ENCODE results near the gene KBTBD12.
"Not testable (repeated sequence)": the region's sequence is repeated elsewhere in the genome, so short reads cannot be mapped to it uniquely, and the experiment has no call there.

KBTBD12 gene, protein sequence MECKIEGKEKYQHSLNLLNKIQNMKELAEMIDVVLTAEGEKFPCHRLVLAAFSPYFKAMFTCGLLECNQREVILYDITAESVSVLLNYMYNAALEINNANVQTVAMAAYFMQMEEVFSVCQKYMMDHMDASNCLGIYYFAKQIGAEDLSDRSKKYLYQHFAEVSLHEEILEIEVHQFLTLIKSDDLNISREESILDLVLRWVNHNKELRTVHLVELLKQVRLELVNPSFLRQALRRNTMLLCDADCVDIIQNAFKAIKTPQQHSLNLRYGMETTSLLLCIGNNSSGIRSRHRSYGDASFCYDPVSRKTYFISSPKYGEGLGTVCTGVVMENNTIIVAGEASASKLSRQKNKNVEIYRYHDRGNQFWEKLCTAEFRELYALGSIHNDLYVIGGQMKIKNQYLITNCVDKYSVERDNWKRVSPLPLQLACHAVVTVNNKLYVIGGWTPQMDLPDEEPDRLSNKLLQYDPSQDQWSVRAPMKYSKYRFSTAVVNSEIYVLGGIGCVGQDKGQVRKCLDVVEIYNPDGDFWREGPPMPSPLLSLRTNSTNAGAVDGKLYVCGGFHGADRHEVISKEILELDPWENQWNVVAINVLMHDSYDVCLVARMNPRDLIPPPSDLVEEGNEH

DNA sequence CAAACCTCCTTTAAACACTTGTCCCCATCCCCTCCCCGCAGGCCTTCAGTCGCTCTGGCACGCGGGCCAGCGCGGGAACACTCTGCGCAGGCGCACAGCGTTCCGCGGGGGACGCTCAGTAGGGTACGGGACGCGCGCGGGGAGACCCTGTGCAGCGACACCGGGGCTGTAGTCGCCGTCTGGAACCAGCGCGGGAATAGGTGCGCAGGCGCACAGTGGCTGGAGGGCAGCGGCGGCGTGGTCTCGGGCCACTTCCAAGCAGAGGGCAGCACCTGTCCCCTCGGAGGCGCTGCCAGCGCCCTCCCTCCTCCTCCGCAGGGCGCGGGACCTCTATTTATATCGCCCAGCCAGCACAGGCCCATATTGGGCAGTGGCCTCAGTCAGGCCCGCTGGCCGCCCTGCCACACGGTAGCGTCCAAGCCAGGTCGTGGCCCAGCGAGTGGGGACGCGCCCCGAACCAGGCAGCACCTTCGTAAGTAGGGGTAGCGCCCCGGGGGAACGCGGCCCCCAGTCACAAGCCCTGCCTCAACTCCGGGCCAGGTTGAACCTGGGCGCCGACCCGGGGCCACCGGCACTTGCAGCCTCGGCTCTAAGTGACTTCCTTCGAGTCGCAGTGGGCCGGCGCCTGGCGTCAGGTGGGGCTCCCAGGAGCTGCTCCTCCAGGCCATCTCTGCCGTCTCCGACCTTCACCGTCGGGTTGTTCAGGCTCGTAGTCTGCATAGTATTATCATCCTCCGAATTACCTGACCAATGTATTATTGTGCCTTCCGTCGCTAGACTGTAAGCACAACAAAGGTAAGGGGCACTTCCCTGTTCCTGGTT is at the start of gene KBTBD12:
KBTBD12 (plus strand) TSS at position 118 of the 822 bp plus-strand sequence. CDS start 7,830 bp downstream, outside the sequence.
- DNase-seq, result no peak

DNA sequence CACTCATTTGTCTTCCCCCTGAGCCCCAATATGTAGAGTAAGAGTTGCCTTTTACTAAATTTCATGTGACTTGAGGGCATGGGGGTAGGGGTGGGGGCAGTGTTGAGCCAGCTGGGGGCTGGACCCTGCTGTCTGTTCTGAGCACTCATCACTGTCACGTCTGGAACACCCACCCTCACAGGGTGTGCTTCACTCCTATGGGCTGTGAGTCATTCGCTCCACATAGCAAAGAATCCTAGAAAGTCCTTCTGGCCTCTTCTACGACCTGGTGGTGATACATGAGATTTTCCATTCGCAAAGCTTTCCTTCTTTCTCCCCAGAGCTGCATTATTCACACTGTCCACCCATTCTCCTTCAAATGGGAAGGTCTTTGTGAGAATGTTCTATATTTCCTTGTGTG is 49.1 kb upstream of the KBTBD12 start:
- DNase-seq, result no peak

DNA sequence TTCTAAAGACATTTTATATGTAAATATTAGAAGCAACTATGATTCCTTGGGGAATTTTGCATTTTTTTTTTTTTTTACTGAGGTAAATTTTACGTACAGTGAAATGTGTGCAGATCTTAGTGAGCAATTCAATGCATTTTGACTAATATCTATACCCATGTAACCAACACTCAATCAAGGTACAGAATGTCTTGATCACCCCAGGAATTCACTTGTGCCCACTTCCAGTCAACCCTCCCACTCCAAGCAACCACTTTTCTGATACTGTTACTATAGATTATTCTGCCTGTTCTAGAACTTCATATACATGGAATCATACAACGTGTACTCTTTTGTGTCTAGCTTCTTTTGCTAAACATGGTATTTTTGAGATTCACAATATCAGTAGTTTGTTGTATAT is 47.6 kb upstream of the KBTBD12 start:
- DNase-seq, result no peak

DNA sequence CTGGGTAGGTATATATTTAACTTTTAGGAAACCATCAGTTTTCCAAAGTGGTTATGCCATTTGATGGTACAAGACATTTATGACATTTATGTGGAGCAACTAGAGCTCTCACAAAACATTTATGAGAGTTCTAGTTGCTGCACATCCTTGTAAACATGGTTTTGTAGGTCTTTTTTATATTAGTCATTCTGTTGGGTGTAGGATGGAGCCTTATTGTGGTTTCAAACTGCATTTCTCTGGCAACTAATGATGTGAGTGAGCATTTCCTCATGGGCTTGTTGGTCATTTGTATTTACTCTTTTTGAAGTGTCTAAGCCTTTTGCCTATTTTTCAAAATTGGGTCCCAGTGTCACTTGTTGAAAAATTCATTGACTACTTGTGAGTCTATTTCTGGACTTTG is 47.0 kb upstream of the KBTBD12 start:
- DNase-seq, result no peak

DNA sequence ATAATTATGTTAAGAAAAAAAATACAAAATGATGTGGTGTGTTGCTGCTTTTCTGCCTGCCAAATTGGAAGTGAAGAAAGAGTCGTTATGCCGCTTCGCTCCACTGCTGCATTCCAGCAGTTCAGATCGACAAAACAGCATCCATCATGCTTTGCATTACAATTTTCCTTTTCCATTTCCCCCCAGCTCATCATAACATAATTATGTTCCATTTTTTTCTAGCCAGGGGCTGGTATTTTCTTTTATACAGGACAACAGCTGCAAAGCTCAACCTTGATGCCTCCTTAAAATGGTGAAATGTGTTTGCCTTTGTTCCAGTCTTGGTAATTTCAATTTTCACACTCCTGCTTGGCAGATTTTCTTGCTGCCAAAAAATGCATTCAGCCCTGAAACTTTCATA is 44.9 kb upstream of the KBTBD12 start:
- DNase-seq, result no peak

DNA sequence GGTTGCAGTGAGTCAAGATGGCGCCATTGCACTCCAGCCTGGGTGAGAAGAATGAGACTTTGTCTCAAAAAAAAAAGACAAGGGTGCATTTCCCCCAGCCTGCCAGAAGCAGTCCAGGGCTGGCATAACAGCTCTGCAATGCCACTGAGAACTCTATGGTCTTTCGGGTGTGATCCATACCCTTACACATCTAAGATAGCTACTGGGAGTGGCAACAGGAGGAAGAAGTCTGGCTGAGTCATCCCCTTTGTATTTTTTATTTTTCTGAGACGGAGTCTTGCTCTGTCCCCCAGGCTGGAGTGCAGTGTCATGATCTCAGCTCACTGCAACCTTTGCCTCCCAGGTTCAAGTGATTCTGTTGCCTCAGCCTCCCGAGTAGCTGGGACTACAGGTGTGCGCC is 40.9 kb upstream of the KBTBD12 start:
- DNase-seq, result not testable (repeated sequence)

DNA sequence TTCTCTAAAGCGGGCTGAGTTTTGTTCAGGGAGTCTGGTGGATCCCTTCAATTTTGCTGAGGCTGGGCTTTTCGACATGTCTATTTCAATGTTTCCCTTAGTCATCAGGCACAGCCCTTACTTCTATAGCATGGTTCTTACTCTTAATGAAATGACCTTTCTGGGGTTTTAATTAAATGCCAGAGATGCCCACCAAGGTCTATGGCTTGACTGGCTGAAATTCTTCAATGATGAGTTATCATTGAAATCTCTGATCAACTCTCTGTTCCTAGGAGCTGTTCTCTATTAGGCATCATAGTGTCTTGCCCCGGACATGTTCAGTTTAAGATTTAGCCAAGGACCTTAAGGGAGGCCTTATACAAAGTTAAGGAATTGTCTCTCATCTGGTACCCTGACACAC is 33.4 kb upstream of the KBTBD12 start:
- no peak for DNase-seq

DNA sequence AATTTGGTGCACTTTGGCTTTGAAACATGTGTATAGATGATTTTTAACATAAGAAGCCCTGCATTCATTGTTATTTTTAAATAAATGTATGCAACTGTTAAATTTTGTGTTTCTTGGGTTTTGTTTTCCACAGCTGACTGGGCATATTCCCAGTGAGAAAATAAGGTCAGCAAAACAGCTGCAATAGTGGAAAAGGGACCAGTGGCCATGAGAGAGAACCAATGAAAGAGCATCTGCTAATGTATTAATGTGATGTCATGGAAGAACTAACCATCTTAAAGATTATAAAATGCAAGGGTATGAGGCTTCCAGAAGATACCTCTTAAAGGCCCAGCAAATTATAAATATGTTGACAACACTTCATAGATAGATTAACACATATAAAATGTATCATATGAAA is 31.0 kb upstream of the KBTBD12 start:
- no peak for DNase-seq

DNA sequence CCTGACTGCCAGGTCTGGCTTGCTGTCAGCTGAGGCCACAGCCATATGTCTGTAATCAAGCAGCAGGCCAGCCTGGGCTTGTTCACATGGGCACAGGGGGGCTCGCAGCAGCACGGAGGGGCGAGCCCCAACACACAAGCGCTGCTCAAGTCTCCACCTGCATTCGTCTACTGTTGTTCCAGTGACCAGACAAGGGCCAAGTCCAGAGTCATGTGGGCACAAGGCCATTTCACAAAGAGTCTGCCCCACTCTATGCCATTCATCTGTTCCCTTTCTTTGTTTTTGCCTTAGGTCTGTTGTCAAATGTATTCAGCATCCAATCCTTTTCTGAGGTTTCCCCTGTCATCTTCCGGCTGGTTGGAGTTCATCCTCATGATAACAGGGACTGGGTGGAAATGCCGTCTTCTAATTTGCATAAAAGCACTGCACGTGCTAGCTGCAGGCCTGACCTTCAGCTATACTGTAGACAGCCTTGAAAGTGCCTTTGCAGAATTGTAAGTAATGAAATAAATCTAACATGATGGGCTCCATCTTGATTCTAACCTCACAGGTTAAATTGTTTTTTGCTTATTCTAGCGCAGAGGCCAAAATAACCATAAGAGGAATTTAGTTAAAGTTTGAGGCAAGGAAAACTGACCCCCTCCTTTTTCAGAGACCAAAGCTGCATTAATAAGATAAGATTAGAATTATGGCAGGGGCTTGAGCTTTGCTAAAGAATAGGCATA is 28.6 kb upstream of the KBTBD12 start:
- DNase-seq, result no peak

DNA sequence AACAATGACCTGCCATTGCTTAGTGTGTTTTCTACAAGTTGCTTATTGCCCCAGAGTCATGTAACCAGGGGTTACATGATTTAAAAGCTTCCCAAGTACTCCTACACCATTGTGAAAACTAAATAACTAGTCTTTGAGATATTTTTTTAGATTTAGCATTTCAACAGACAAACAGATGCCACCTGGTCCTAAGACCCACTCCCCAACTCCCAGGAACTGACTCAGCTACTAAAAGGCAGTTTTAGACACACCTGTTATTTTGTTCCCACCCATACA is 28.1 kb upstream of the KBTBD12 start:
- DNase-seq, result no peak

DNA sequence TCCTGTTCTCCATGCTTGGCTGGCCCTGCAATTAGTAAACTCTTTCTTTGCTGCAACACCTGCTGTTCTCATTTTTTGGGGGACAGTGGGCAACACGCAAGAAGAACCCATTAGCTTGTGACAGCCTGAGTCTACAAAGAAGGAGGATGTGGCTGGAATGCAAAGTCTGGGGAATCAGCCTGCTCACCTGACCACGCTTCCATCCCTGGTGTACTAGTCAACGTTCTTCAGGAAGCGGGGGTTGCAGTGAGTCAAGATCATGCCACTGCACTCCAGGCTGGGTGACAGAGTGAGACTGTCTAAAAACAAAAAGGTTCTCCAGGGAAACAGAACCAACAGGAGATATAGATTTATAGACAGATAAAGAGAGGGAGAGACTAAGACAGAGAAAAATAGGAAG is 27.7 kb upstream of the KBTBD12 start:
- no peak for DNase-seq

DNA sequence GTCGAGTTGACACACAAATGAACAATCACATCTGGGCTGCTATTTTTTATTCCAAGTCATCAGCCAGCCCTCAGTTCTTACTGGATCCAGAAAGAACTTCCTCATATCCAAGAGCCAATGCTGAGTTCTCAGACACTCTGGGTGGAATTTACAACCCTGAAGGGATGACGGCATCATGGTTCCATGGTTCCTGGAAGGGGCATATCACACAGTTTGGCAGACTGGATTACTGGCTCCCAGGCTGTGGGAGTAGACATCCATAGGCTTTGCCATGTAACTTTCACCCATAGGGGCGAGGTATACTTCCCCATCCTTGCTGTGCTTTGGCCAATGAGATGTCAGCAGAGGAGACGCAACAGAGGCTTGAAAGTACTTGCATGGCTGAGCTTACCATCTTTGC is 26.9 kb upstream of the KBTBD12 start:
- no peak for DNase-seq

DNA sequence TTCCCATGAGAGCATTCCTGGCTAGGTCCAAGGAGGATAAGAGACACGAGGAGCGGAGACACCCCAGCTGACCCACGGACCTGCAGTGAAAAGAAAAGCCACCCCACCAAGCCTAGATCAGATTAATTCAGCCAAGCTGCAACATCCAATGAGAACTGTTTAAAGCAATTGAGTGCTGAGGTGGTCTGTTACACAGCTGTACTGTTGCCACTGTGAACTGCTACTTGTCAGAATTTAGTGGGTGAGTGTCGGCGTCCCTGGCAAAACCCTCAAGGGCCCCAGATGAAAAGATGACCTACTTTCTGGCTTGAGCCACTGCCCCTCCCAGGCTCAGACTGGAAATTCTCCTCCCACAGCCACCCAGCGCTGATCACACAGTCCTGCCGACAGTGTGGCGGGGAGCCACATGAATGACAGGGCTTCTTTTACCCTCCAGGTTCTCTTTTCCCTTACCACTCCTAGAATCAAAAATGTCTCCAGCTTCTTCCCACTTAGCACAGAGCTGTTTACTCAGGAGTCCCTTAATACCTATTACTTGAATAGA is 26.4 kb upstream of the KBTBD12 start:
- no peak for DNase-seq

DNA sequence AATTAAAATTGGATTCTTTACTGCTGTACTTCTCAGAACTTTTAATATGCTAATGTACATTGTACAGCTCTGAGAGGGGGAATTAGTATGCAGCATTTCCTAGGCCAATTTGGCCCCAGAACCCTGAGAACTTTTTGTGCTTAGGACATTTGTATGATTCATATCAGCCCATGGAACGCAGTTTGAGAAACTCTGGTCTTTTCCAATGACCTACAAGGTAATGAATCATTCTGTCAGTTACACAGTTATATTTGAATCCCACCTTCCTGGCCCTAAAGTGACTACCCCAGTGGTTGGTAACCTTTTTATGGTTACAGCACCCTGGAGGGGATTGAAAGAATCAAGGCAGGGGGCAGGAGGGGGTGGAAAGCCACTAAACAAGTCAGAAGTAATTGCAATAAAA is 25.6 kb upstream of the KBTBD12 start:
- DNase-seq, result no peak

DNA sequence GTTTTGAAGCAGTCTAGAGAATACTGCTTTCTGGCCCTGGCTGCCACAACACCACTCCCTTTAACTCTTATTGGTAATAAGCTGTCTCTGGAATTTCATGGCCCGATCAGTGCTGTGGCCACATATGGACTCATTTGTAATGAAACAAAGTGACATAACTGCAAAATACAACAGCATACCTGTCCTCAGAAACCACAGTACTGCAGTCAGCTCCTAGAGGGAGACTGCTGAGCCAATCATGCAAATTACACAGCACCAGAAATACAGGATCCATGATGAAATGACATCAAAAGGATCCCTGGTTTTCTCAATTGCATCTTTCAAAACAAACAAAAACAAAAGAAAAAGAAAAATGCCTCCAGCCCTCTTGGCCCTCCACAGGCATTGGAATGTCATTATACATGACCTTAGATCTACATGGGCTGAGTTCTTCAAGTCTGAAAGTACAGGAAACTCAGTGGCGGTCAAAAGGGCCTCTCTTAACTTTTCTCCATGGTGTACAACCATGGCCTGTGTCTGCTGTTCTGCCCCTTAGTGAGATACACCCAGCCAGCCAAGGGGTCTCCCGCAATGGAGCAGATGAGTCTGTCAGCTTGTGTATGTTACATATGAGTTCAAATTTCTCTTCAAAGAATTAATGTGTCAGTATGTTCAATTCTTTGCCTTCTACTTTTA is 24.9 kb upstream of the KBTBD12 start:
- DNase-seq, result no peak

DNA sequence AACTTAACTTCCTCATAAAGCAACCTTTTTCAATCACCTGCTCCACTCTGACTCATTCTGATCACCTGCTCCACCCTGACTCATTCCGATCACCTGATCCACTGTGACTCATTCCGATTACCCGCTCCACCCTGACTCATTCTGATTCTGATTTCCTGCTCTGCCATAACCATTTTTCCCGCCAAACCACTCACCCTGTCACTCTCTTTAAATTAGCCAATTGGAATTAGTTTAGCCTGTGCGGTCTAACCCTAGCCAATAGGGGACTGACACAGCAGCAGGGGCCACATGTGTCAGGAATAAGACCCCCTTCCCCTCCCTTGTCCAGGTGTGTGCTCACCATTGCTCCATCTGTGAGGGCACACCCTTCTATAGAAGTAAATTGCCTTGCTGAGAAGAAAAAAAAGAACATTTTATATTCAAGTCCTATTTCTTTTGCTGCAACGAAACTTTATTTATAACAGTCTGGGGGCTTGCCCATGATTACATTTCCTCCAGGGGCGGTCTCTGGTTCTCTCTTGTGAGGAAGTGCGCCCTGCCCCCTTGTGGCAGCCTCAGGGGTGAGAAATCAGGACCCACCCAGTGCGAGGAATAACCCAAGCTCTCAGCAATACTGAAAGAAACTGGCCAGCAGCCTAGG is 24.3 kb upstream of the KBTBD12 start:
- DNase-seq, result not testable (repeated sequence)

DNA sequence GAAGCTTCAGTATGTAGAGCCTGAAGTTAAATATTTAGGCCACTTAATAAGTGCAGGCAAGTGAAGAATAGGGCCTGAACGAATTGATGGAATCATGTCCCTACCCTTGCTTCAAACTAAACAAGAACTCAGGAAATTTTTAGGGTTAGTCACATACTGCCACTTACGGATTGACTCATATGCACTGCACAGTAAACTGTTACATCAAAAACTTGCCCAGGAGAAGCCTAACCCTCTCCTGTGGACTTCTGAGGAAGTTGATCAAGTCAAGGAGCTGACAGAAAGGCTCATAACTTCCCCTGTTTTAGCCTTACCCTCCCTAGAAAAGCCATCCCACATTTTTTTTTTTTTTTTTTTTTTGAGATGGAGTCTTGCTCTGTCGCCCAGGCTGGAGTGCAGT is 20.6 kb upstream of the KBTBD12 start:
- no peak for DNase-seq

DNA sequence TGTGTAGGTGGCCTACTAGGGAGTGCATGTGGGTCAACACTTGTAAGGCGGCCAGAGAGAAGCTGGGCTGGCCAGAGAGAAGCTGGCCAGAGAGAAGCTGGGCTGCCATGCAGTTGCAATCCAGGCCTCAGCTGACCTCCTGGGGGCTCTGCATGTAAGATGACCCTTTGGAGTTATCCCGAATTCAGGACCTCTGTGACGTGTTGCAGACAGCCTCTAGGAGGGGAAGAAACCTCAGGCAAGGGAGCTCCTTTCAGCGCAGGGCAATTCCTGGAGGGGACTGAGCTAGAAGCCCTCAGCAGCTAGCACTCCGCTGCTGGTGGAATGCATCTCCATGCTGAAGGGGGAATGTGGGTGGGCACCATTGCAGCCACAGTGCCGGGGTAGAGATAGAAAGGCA is 15.8 kb upstream of the KBTBD12 start:
- no peak for DNase-seq

DNA sequence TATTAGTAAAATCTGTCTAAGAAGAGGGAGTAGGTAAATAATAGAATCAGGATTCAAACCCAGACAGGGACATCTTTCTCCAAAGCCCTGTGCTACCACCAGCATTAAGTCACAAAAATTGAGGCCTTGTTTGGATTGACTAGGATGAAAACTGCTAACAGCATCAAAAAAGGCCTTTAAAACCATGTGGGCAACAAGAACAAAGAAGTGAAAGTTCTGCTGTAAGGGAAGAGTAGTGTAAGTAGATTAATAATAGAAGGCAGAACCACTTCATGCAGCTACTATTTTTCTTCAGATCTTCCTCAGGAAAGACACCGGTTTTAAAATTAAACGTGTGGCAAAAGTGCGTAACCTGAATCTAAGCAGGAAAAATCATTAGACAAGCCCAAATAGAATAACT is 15.3 kb upstream of the KBTBD12 start:
- DNase-seq, result no peak

DNA sequence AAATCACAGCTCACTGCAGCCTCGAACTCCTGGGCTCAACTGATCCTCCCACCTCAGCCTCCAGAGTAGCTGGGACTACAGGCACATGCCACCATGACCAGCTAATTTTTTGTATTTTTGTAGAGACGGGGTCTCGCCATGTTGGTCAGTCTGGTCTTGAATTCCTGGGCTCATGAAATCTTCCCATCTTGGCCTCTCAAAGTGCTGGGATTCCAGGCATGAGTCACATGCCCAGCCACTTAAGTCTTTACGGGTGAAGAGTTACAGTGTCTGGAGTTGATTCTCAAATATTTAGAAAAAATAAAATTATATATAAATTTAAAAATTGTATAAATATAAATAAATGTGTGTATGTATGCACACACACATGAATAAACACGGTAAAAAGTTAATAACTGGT is 14.5 kb upstream of the KBTBD12 start:
- no peak for DNase-seq

DNA sequence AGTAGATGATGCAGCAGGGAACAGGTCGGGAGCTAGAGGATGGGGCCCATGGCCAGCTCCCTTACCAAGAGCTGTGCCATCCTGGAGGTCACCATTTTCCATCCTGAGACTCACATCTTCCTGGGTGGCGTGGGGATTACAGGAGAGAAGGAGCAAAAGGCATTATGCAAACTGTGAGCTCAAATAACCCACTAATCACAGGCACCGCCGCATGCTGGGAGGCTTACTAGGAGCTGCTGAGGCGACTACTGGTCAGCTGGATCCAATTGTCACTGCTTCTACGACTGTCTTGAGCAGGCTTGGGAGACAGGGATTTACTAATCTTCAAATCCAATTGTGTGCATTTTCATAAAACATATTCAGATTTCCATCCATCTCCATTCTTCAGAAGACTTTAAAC is 12.5 kb upstream of the KBTBD12 start:
- DNase-seq, result no peak

Data from AML-193 (cell line).